ENCODE results near the gene SORL1.

Gene SORL1

DNA sequence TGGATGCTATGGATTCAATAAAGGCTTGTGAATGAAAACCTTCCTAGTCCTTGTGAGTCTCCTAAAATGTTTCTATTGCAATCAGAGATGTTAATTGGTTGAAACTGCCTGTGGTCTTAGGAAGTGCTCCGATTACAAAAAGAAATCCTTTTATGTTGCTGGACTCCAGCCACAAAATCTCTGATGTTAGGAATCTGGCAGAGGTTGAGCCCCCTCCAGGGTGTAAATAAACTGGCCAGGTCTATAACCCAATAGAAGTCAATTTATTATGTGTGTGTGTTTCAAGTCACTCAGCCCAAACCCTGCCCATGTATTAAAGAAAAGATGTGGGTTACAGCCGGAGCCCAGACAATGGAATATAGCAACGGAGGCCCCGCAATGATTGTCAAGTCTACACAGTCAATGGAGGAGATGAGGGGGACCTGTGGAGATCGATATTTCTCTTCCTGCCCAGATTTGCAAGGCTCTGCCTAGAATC lies 218.7 kb downstream of the SORL1 start:
- Histone ChIP-seq H3K36me3 (ENCODE audit: insufficient read depth, low read length) (no peaks in the 10 kb centered on the region), H3K9me2 (replicated peaks; ENCODE audit: low read depth, low read length) (no peaks in the 10 kb centered on the region), H4K20me1 (ENCODE audit: insufficient read depth, low read length, poor library complexity, severe bottlenecking) (no peaks in the 10 kb centered on the region), H3K4me2 (ENCODE audit: low read depth, low read length, poor library complexity, severe bottlenecking) (no peak overlapping the region), H3F3A (ENCODE audit: low read depth) (no peaks in the 10 kb centered on the region), H3K79me2 (ENCODE audit: insufficient read depth, low read length) (no peaks in the 10 kb centered on the region), H3K4me3 (ENCODE audit: low read length, poor library complexity, severe bottlenecking) (no peak overlapping the region), H3K4me1 (ENCODE audit: insufficient read depth, low read length, poor library complexity, severe bottlenecking) (no peaks in the 10 kb centered on the region), H3K9me3 (ENCODE audit: insufficient read depth, low read depth, low read length) (no peaks in the 10 kb centered on the region), H3K27me3 (ENCODE audit: insufficient read depth, low read length, poor library complexity, severe bottlenecking) (no peaks in the 10 kb centered on the region), H2AFZ (ENCODE audit: low read length) (no peak overlapping the region), H3K9ac (ENCODE audit: low read depth, low read length, poor library complexity, severe bottlenecking) (no peak overlapping the region)
- TF ChIP-seq, protein P1, sequence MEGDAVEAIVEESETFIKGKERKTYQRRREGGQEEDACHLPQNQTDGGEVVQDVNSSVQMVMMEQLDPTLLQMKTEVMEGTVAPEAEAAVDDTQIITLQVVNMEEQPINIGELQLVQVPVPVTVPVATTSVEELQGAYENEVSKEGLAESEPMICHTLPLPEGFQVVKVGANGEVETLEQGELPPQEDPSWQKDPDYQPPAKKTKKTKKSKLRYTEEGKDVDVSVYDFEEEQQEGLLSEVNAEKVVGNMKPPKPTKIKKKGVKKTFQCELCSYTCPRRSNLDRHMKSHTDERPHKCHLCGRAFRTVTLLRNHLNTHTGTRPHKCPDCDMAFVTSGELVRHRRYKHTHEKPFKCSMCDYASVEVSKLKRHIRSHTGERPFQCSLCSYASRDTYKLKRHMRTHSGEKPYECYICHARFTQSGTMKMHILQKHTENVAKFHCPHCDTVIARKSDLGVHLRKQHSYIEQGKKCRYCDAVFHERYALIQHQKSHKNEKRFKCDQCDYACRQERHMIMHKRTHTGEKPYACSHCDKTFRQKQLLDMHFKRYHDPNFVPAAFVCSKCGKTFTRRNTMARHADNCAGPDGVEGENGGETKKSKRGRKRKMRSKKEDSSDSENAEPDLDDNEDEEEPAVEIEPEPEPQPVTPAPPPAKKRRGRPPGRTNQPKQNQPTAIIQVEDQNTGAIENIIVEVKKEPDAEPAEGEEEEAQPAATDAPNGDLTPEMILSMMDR (conservative IDR thresholded peaks at IDR 0.05; ENCODE audit: low read length): no peak
- no peak for TF ChIP-seq EZH2phosphoT487 (IDR thresholded peaks at IDR 0.05; ENCODE audit: borderline replicate concordance)

DNA sequence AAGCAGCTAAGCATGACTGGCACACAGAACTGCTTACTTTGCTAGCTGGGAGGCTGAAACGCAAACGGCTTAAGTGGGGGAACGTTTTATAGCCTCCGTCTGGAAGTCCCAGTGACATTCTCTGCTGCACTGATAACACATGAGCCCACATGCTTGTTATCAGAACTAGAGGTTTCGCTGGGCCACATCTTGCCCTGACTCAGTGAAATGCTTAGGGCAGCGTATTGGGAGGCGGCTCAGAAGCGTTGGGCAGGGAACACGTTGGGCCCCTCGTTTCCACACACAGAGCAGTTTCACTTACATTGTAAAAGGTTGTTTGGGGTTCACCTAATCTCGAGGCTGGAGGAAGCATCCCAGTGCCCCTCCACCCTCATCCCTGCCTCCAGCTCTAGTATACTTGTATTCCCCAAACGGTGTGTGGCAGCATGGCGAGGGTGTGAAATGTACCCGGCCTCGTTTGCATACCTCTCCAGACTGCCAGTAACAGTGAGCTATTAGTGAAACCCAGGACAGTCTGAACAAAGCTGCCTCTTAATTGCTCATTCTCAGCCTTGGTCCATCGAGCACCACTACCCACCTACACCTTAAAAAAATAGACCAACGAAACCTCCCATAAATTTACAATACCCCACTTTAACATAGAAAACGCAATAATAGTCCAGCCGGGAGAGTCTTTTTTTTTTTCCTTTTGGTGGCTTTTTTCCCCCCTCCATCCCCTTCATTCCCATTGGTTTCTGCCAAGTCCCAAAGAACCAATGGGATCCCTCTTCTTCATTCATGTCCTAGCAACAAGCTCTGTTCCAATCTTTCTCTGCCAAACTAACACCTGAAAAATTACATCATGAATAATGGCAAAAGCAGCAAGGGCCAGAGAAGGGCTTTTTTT lies 219.4 kb downstream of the SORL1 start:
- TF ChIP-seq, protein P1 (conservative IDR thresholded peaks at IDR 0.05; ENCODE audit: low read length): no peak
- no peak for TF ChIP-seq EZH2phosphoT487 (IDR thresholded peaks at IDR 0.05; ENCODE audit: borderline replicate concordance)
- Histone ChIP-seq H3K9me3 (ENCODE audit: insufficient read depth, low read depth, low read length) (no peaks in the 10 kb centered on the region), H3K9me2 (replicated peaks; ENCODE audit: low read depth, low read length) (no peaks in the 10 kb centered on the region), H3K79me2 (ENCODE audit: insufficient read depth, low read length) (no peaks in the 10 kb centered on the region), H3K27me3 (ENCODE audit: insufficient read depth, low read length, poor library complexity, severe bottlenecking) (no peaks in the 10 kb centered on the region), H4K20me1 (ENCODE audit: insufficient read depth, low read length, poor library complexity, severe bottlenecking) (no peaks in the 10 kb centered on the region), H3K4me1 (ENCODE audit: insufficient read depth, low read length, poor library complexity, severe bottlenecking) (no peaks in the 10 kb centered on the region), H2AFZ (ENCODE audit: low read length) (no peak overlapping the region), H3K4me2 (ENCODE audit: low read depth, low read length, poor library complexity, severe bottlenecking) (no peak overlapping the region), H3K4me3 (ENCODE audit: low read length, poor library complexity, severe bottlenecking) (no peak overlapping the region), H3K36me3 (ENCODE audit: insufficient read depth, low read length) (no peaks in the 10 kb centered on the region), H3F3A (ENCODE audit: low read depth) (no peaks in the 10 kb centered on the region), H3K9ac (ENCODE audit: low read depth, low read length, poor library complexity, severe bottlenecking) (no peak overlapping the region)

DNA sequence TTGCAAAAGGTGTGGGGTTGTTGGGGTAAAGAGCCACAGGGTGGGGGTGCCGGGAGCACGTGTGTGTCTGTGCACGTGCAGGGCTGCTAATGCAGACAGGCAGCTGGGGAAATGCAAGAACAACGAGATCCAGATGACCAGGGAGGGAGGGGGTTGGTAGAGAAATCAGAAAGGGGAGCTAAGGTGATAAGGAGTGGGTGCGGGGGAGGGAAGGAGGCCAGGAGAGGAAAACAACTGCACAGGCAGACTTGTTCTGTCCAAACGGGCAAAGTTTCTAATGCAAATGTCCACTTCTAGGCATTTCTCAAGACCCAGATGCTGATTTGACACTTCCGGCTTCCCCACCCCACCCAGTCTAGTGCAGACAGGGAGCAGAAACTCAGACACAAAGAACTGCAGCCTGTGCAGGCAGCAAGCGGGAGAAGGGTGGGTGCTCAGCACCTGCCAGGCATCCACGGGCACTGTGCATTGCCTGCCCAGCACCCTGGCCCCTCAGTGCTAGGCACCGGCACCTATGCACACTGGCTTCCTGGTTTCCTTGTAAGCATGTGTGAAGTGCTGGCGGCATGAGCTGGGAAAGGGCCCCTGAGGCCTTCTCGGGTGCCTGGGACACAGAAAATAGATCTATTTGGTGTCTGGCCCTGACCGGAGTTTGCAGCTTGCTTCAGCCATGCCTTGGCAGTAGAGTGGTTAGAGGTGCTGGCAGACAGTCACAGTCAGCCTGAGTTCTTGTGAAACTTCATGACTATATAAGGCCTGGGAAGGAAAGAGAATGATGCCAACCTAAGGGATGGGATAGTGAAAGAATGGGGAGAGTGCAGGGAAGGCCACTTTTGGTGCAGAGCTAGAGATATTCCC lies 220.7 kb downstream of the SORL1 start:
- H3K36me3 ChIP-seq (ENCODE audit: insufficient read depth, low read length): no peaks in the 10 kb centered on the region
- no peaks in the 10 kb centered on the region for H3F3A ChIP-seq (ENCODE audit: low read depth)
- no peaks in the 10 kb centered on the region for H4K20me1 ChIP-seq (ENCODE audit: insufficient read depth, low read length, poor library complexity, severe bottlenecking)
- H3K27me3 ChIP-seq (ENCODE audit: insufficient read depth, low read length, poor library complexity, severe bottlenecking): no peaks in the 10 kb centered on the region
- no peak overlapping the region for H3K4me2 ChIP-seq (ENCODE audit: low read depth, low read length, poor library complexity, severe bottlenecking)
- no peak overlapping the region for H2AFZ ChIP-seq (ENCODE audit: low read length)
- no peak overlapping the region for H3K4me3 ChIP-seq (ENCODE audit: low read length, poor library complexity, severe bottlenecking)
- H3K9ac ChIP-seq (ENCODE audit: low read depth, low read length, poor library complexity, severe bottlenecking): no peak overlapping the region
- no peaks in the 10 kb centered on the region for H3K4me1 ChIP-seq (ENCODE audit: insufficient read depth, low read length, poor library complexity, severe bottlenecking)
- no peaks in the 10 kb centered on the region for H3K79me2 ChIP-seq (ENCODE audit: insufficient read depth, low read length)
- H3K9me3 ChIP-seq (ENCODE audit: insufficient read depth, low read depth, low read length): no peaks in the 10 kb centered on the region
- H3K9me2 ChIP-seq (replicated peaks; ENCODE audit: low read depth, low read length): no peaks in the 10 kb centered on the region
- TF ChIP-seq, protein P1 (conservative IDR thresholded peaks at IDR 0.05; ENCODE audit: low read length): no peak
- TF ChIP-seq EZH2phosphoT487 (IDR thresholded peaks at IDR 0.05; ENCODE audit: borderline replicate concordance): no peak

Measured in Loucy (cell line).